Liver (tissue), 9 donors: ENCODE data around the gene RHOU. TPM values are rescaled to one million over a fixed set of nuclear protein-coding genes. Genes with fewer than 3 reads are reported as not detected.

Source experiments
- DNase-seq: peaks from one replicate; pipeline ENCODE4 v3.0.0-alpha.2; 2017; ENCODE audit warnings: low spot score
- H3K27ac ChIP-seq, 2 donors: one replicate each; pipeline ENCODE4 v1.7.0; 2013; ENCODE audit warnings: inconsistent platforms in 2 of 2, low read length in 2 of 2, control low read depth in 1 of 2, low read depth in 1 of 2, mild to moderate bottlenecking in 1 of 2
- H3K27me3 ChIP-seq, 4 donors: one replicate each; pipeline versions ENCODE4 v1.6.1 to v1.7.0; 2013; ENCODE audit warnings: low read length in 3 of 4, inconsistent platforms in 1 of 4, mild to moderate bottlenecking in 1 of 4, moderate library complexity in 1 of 4; ENCODE audit not compliant: control insufficient read depth in 4 of 4, insufficient read depth in 4 of 4
- H3K36me3 ChIP-seq, 4 donors: one replicate each; pipeline versions ENCODE4 v1.6.1 to v1.7.0; 2013; ENCODE audit warnings: low read length in 3 of 4, mild to moderate bottlenecking in 3 of 4, low read depth in 1 of 4, moderate library complexity in 1 of 4; ENCODE audit not compliant: control insufficient read depth in 4 of 4, insufficient read depth in 3 of 4
- H3K4me1 ChIP-seq, 4 donors: one replicate each; pipeline versions ENCODE4 v1.6.1 to v1.7.0; 2013; ENCODE audit warnings: low read length in 3 of 4, mild to moderate bottlenecking in 3 of 4, moderate library complexity in 1 of 4; ENCODE audit not compliant: control insufficient read depth in 4 of 4, insufficient read depth in 4 of 4
- H3K4me3 ChIP-seq, 3 donors: one replicate each; pipeline versions ENCODE4 v1.6.1 to v1.7.0; 2013; ENCODE audit warnings: low read length in 3 of 3, control low read depth in 1 of 3, low read depth in 1 of 3, mild to moderate bottlenecking in 1 of 3
- H3K9ac ChIP-seq, 2 donors: one replicate each; pipeline ENCODE4 v1.7.0; 2013; ENCODE audit warnings: low read length in 2 of 2, mild to moderate bottlenecking in 2 of 2, moderate library complexity in 2 of 2, control low read depth in 1 of 2, low read depth in 1 of 2
- H3K9me3 ChIP-seq, 4 donors: one replicate each; pipeline versions ENCODE4 v1.6.1 to v1.7.0; 2013; ENCODE audit warnings: low read length in 3 of 4; ENCODE audit not compliant: control insufficient read depth in 4 of 4
- EGR1 ChIP-seq, 2 donors: IDR thresholded peaks; 2 replicates each; pipeline ENCODE4 v1.6.1; 2016 to 2018; ENCODE audit warnings: antibody characterized with exemption in 2 of 2, low read depth in 2 of 2
- FOXA1 ChIP-seq: IDR thresholded peaks from 2 replicates; pipeline ENCODE4 v1.6.1; 2016; ENCODE audit warnings: antibody characterized with exemption
- FOXA2 ChIP-seq: IDR thresholded peaks from 2 replicates; pipeline ENCODE4 v1.6.1; 2016; ENCODE audit warnings: antibody characterized with exemption
- GABPA ChIP-seq, 2 donors: IDR thresholded peaks in 1 of 2; conservative IDR thresholded peaks in 1 of 2; 2 replicates each; pipeline ENCODE4 v1.6.1; 2016; ENCODE audit warnings: antibody characterized with exemption in 2 of 2, mild to moderate bottlenecking in 1 of 2, moderate library complexity in 1 of 2
- HNF4A ChIP-seq, 2 donors: conservative IDR thresholded peaks; 2 replicates each; pipeline ENCODE4 v1.6.1; 2016; ENCODE audit warnings: antibody characterized with exemption in 2 of 2, mild to moderate bottlenecking in 2 of 2
- JUND ChIP-seq, 2 donors: IDR thresholded peaks; 2 replicates each; pipeline ENCODE4 v1.6.1; 2016; ENCODE audit warnings: antibody characterized with exemption in 2 of 2
- MAX ChIP-seq: IDR thresholded peaks from 2 replicates; pipeline ENCODE4 v1.6.1; 2016; ENCODE audit warnings: antibody characterized with exemption
- RXRA ChIP-seq, 2 donors: IDR thresholded peaks; 2 replicates each; pipeline ENCODE4 v1.6.1; 2017 to 2018; ENCODE audit warnings: antibody characterized with exemption in 2 of 2, mild to moderate bottlenecking in 1 of 2
- YY1 ChIP-seq: IDR thresholded peaks from 2 replicates; pipeline ENCODE4 v1.6.1; 2016; ENCODE audit warnings: antibody characterized with exemption, mild to moderate bottlenecking
- WGBS: extraction: QIAGEN DNeasy Blood & Tissue Kit; methylation state at CpG from one replicate; pipeline ENCODE4 v1.1.7; 2013; 5-methylcytosine and 5-hydroxymethylcytosine counted together
- polyA plus RNA-seq, 2 donors: library from polyadenylated mRNA; stranded (reverse) in 1 of 2; unstranded in 1 of 2; fragments of 200-250 nt in 1 of 2; fragments of >200 nt in 1 of 2; fragmentation: Nextera tagmentation in 1 of 2; extraction: Ambion mirVana in 1 of 2; gene quantifications; one replicate each; pipeline versions ENCODE4 v1.2.1 to v1.2.3, GENCODE V29; 2013 to 2015
- total RNA-seq, 2 donors: library from RNA; depleted of rRNA; stranded (reverse); fragments of >200 nt; gene quantifications; one replicate each; pipeline ENCODE4 v1.2.3, GENCODE V29; 2014
- TF ChIP-seq, protein P1 (sequence below): IDR thresholded peaks from 2 replicates; pipeline ENCODE4 v1.6.1; 2016; ENCODE audit warnings: antibody characterized with exemption
- TF ChIP-seq, protein P2 (sequence below): IDR thresholded peaks from 2 replicates; pipeline ENCODE4 v1.6.1; 2016; ENCODE audit warnings: antibody characterized with exemption
- donor health status: healthy.
- donor health status: healthy.
- donor health status: healthy.
- donor health status: healthy.
- donor health status: healthy.

RHOU gene
- total and polyA plus RNA-seq, 4 donors = 6.4 to 12.0 (median 11.6) TPM

GRCh38 chr1:228747301-228747935 is 12.1 kb downstream of the RHOU start:
- no peak overlapping the region for H3K4me3 ChIP-seq
- H3K36me3 ChIP-seq = peaks cover 0 to 23% (median 21%) of the 10 kb centered on the region in 4 donors
- H3K27ac ChIP-seq = no peak overlapping the region
- DNase-seq = no peak
- TF ChIP-seq HNF4A (conservative IDR thresholded peaks at IDR 0.05) = no peak
- no peak for TF ChIP-seq FOXA1
- no peak for TF ChIP-seq MAX
- no peaks in the 10 kb centered on the region for H3K27me3 ChIP-seq
- no peak overlapping the region for H3K9ac ChIP-seq
- H3K4me1 ChIP-seq = peaks cover 0 to 17% (median 9%) of the 10 kb centered on the region in 4 donors
- 94% methylated on average over 3 of the region's 3 CpGs for WGBS
- no peaks in the 10 kb centered on the region for H3K9me3 ChIP-seq

DNA sequence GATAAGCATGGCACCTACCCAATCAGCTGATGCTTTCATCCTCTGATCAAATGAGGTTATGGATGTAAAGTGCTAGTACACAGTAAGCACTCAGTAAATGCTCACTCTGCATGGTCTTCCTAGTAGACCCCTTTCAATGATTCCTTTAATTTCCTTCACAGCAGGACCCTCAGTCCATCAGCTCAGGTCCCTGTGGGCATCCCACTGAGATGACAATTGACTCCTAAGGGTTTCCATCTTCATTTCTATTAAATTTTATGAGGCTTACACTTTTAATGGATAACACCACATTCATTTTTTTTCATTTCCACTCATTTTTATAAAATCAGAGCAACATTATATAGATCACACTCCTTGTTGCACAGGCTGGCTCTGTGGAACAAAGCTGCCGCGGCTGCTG is 12.8 kb downstream of the RHOU start:
- H3K9ac ChIP-seq = no peak overlapping the region
- peaks cover 0 to 21% (median 16%) of the 10 kb centered on the region in 4 donors for H3K36me3 ChIP-seq
- 92% methylated on average over 2 of the region's 2 CpGs for WGBS
- H3K4me1 ChIP-seq = peaks cover 0 to 17% (median 9%) of the 10 kb centered on the region in 4 donors
- no peaks in the 10 kb centered on the region for H3K9me3 ChIP-seq
- no peak overlapping the region for H3K4me3 ChIP-seq
- H3K27ac ChIP-seq = no peak overlapping the region
- H3K27me3 ChIP-seq = no peaks in the 10 kb centered on the region
- no peak for TF ChIP-seq GABPA (IDR thresholded peaks at IDR 0.05 in 1 of 2, conservative IDR thresholded peaks at IDR 0.05 in 1 of 2)
- TF ChIP-seq, protein P1, sequence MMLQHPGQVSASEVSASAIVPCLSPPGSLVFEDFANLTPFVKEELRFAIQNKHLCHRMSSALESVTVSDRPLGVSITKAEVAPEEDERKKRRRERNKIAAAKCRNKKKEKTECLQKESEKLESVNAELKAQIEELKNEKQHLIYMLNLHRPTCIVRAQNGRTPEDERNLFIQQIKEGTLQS = no peak
- no peak for TF ChIP-seq YY1
- no peak for TF ChIP-seq EGR1 (IDR thresholded peaks at IDR 0.05; ENCODE audit: low read depth in 2 of 2)
- no peak for TF ChIP-seq JUND (IDR thresholded peaks at IDR 0.05)
- no peak for TF ChIP-seq RXRA (IDR thresholded peaks at IDR 0.05)
- TF ChIP-seq FOXA1 = no peak
- no peak for DNase-seq

GRCh38 chr1:228748431-228748830 is 13.2 kb downstream of the RHOU start:
- Histone ChIP-seq H3K4me1 (peaks cover 0 to 13% (median 9%) of the 10 kb centered on the region in 4 donors), H3K4me3 (no peak overlapping the region), H3K27me3 (no peaks in the 10 kb centered on the region), H3K9me3 (no peaks in the 10 kb centered on the region), H3K36me3 (peaks cover 0 to 17% (median 14%) of the 10 kb centered on the region in 4 donors), H3K9ac (no peak overlapping the region), H3K27ac (no peak overlapping the region)
- 66% methylated on average over 3 of the region's 3 CpGs for WGBS
- no peak for DNase-seq
- TF ChIP-seq GABPA (IDR thresholded peaks at IDR 0.05 in 1 of 2, conservative IDR thresholded peaks at IDR 0.05 in 1 of 2) (no peak), RXRA (IDR thresholded peaks at IDR 0.05) (no peak), FOXA2 (no peak), FOXA1 (no peak)
- TF ChIP-seq, protein P2, sequence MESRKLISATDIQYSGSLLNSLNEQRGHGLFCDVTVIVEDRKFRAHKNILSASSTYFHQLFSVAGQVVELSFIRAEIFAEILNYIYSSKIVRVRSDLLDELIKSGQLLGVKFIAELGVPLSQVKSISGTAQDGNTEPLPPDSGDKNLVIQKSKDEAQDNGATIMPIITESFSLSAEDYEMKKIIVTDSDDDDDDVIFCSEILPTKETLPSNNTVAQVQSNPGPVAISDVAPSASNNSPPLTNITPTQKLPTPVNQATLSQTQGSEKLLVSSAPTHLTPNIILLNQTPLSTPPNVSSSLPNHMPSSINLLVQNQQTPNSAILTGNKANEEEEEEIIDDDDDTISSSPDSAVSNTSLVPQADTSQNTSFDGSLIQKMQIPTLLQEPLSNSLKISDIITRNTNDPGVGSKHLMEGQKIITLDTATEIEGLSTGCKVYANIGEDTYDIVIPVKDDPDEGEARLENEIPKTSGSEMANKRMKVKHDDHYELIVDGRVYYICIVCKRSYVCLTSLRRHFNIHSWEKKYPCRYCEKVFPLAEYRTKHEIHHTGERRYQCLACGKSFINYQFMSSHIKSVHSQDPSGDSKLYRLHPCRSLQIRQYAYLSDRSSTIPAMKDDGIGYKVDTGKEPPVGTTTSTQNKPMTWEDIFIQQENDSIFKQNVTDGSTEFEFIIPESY = no peak
